ENCODE results near the gene BAIAP3. TPM values are rescaled to one million over a fixed set of nuclear protein-coding genes. Genes with fewer than 3 reads are reported as not detected.

Gene BAIAP3
- total RNA-seq, 1 experiment from 2014 or later: 6.8 TPM

GRCh38 chr16:1351582-1352362 is 18.3 kb downstream of the BAIAP3 start, which contains the start of the genes GNPTG and TSR3:
Gene GNPTG, plus strand, starts transcription at chr16:1351931. Its CDS starts 35 bp downstream, at chr16:1351966.
Gene TSR3, minus strand, starts transcription at chr16:1351878. Its CDS starts 74 bp downstream, at chr16:1351804.
- no peak within 1 kb of the TSS for H2BK20ac ChIP-seq (ENCODE audit: low read depth, low read length, poor library complexity, severe bottlenecking)
- H3K27me3 Mint-ChIP-seq (ENCODE audit: low read depth): no peaks in the 10 kb centered on the region
- H3K4me3 Mint-ChIP-seq: peak within 1 kb of the TSS; percentile 84 to 91
- H4K5ac ChIP-seq (ENCODE audit: insufficient read length, low read depth, low read length): no peak within 1 kb of the TSS
- H3K27me3 ChIP-seq (ENCODE audit: insufficient read depth, low read length): no peaks in the 10 kb centered on the region
- no peak within 1 kb of the TSS for H2BK15ac ChIP-seq (ENCODE audit: low read depth, low read length)
- H3K79me2 ChIP-seq (ENCODE audit: insufficient read depth, low read length): peaks cover 2% of the 10 kb centered on the region; the same call in 1 of the 2 replicates
- no peak within 1 kb of the TSS for H4K8ac ChIP-seq (replicated peaks; ENCODE audit: insufficient read length, low read depth, low read length)
- no peak within 1 kb of the TSS for H2BK12ac ChIP-seq (ENCODE audit: insufficient read length, low read depth, low read length)
- no peak within 1 kb of the TSS for H2BK120ac ChIP-seq (ENCODE audit: low read depth, low read length, poor library complexity, severe bottlenecking)
- H3K14ac ChIP-seq (ENCODE audit: insufficient read depth, low read length): no peak within 1 kb of the TSS; the same call in 1 of the 2 replicates
- no peak within 1 kb of the TSS for H4K91ac ChIP-seq (ENCODE audit: insufficient read length, low read depth, low read length)
- H3K56ac ChIP-seq (ENCODE audit: insufficient read length, low read depth, low read length): no peak within 1 kb of the TSS
- H3K4me1 Mint-ChIP-seq: peaks cover 4 to 9% of the 10 kb centered on the region in 2 experiments
- H3K9me3 ChIP-seq (ENCODE audit: control insufficient read depth, low read depth, low read length): no peaks in the 10 kb centered on the region
- no peak within 1 kb of the TSS for H3K27ac ChIP-seq (ENCODE audit: insufficient read length, low read depth, low read length)
- H3K4me2 ChIP-seq (ENCODE audit: insufficient read depth, insufficient read length, low read length): peak within 1 kb of the TSS; percentile 68
- H2BK5ac ChIP-seq (ENCODE audit: insufficient read length, low read length): no peak within 1 kb of the TSS
- H4K20me1 ChIP-seq (ENCODE audit: control insufficient read depth, insufficient read depth, insufficient read length): no peaks in the 10 kb centered on the region
- peak; percentile 80 for DNase-seq
- no peak for TF ChIP-seq CTCF (conservative IDR thresholded peaks at IDR 0.05)
- H3K27ac Mint-ChIP-seq: peak within 1 kb of the TSS in 2 of 3 experiments; percentile 62 to 73; a peak in 2 of 7 replicates
- H3K23ac ChIP-seq (ENCODE audit: insufficient read length, low read depth, low read length): no peak within 1 kb of the TSS
- H3K4me1 ChIP-seq (ENCODE audit: insufficient read depth, low read length): no peaks in the 10 kb centered on the region
- no peak within 1 kb of the TSS for H2AFZ ChIP-seq (ENCODE audit: low read length)
- peaks cover 3% of the 10 kb centered on the region for H3K23me2 ChIP-seq (ENCODE audit: insufficient read length, low read depth, low read length, poor library complexity, severe bottlenecking)
- H3T11ph ChIP-seq (ENCODE audit: low read length): no peak within 1 kb of the TSS
- H3K4ac ChIP-seq (ENCODE audit: low read depth, low read length): no peak within 1 kb of the TSS
- H2AK5ac ChIP-seq (ENCODE audit: insufficient read length, low read length): no peak within 1 kb of the TSS
- whole genome bisulfite sequencing (ENCODE audit: extremely low coverage, insufficient read length, low lambda C conversion rate): no CpG with 5 or more reads among the region's 98 CpGs
- peaks cover 3 to 18% (median 12%) of the 10 kb centered on the region in 3 experiments; a peak in 5 of 7 replicates for H3K36me3 Mint-ChIP-seq (ENCODE audit: insufficient read depth in 1 of 3, low read depth in 3 of 3)
- H3K9me3 Mint-ChIP-seq: no peaks in the 10 kb centered on the region; a peak in 1 of 5 replicates
- no peaks in the 10 kb centered on the region for H3K79me1 ChIP-seq (ENCODE audit: insufficient read depth, low read depth, low read length, poor library complexity, severe bottlenecking)
- no peak within 1 kb of the TSS for H3K18ac ChIP-seq (ENCODE audit: insufficient read length, low read depth, low read length)
- peak within 1 kb of the TSS; percentile 35 for H3K9ac ChIP-seq (ENCODE audit: extremely low read depth, insufficient read length, low read length)

Measured in H9 (cell line).